HEK293 (cell line): ENCODE measurements around the gene RFNG.
A peak's percentile ranks its signal among the peaks of the same experiment; 100 is the strongest.

Experiments
- CTCF ChIA-PET: fragments of 350-600 bp; formaldehyde crosslinking; extraction: SDS; loops from one replicate; lab custom pipeline; 2021; ENCODE audit warnings: antibody characterized with exemption; lab: Yijun Ruan, JAX
- POLR2A ChIA-PET: fragments of 300-600 bp; formaldehyde crosslinking; extraction: SDS; loops from one replicate; lab custom pipeline; 2020; ENCODE audit warnings: antibody characterized with exemption, inconsistent platforms; lab: Yijun Ruan, JAX
- H3K27ac ChIP-seq: fragments of 200-500 bp; sonication (Bioruptor generic); 2 replicates; pipeline ENCODE4 v1.5.1; 2014; ENCODE audit warnings: low read depth, low read length, control low read depth, inconsistent platforms; ENCODE audit errors: extremely low read depth
- H3K36me3 ChIP-seq, 2 experiments: fragments of 200-500 bp in 1 of 2; sonication (Bioruptor generic) in 1 of 2; 1 replicate in 1 of 2; 2 replicates in 1 of 2; pipeline ENCODE4 v1.5.1; 2014 to 2017; ENCODE audit warnings: inconsistent platforms in 2 of 2, low read length in 2 of 2; ENCODE audit not compliant: control insufficient read depth in 2 of 2, insufficient read depth in 1 of 2
- H3K4me1 ChIP-seq: fragments of 200-500 bp; sonication (Bioruptor generic); 2 replicates; pipeline ENCODE4 v1.5.1; 2014; ENCODE audit warnings: mild to moderate bottlenecking, low read length, inconsistent platforms; ENCODE audit not compliant: control insufficient read depth, insufficient read depth
- H3K4me3 ChIP-seq: 2 replicates; pipeline ENCODE4 v1.5.1; 2011; ENCODE audit warnings: low read depth, mild to moderate bottlenecking, control low read depth, low read length, moderate library complexity
- H3K9me3 ChIP-seq: fragments of 200-500 bp; sonication (Bioruptor generic); 2 replicates; pipeline ENCODE4 v1.5.1; 2014; ENCODE audit warnings: low read depth, low read length, inconsistent platforms; ENCODE audit not compliant: control insufficient read depth, insufficient read depth
- EGR2 ChIP-seq: fragments of 450-650 bp; formaldehyde crosslinking; IDR thresholded peaks from 2 replicates; pipeline ENCODE4 v1.5.1; 2016; ENCODE audit warnings: low read depth, missing biosample characterization, missing genetic modification characterization
- HOXA7 ChIP-seq: sonication (generic); formaldehyde crosslinking; IDR thresholded peaks from 2 replicates; pipeline ENCODE4 v1.8.1; 2022; ENCODE audit warnings: missing genetic modification reagents, borderline replicate concordance
- HOXD13 ChIP-seq: sonication (generic); formaldehyde crosslinking; IDR thresholded peaks from 2 replicates; pipeline ENCODE4 v1.8.0; 2022; ENCODE audit warnings: missing genetic modification reagents, borderline replicate concordance
- IKZF3 ChIP-seq: fragments of 450-650 bp; IDR thresholded peaks from 2 replicates; pipeline ENCODE4 v1.5.0; 2018; ENCODE audit warnings: missing biosample characterization, mild to moderate bottlenecking, missing genetic modification characterization, moderate library complexity
- MEIS1 ChIP-seq: sonication (generic); formaldehyde crosslinking; IDR thresholded peaks from 2 replicates; pipeline ENCODE4 v1.8.1; 2022; ENCODE audit warnings: missing genetic modification reagents, mild to moderate bottlenecking, borderline replicate concordance
- ZBTB10 ChIP-seq: fragments of 450-650 bp; formaldehyde crosslinking; IDR thresholded peaks from 2 replicates; pipeline ENCODE4 v1.5.1; 2016; ENCODE audit warnings: missing biosample characterization, missing genetic modification characterization
- ZBTB26 ChIP-seq: fragments of 450-650 bp; formaldehyde crosslinking; optimal IDR thresholded peaks from 2 replicates; pipeline ENCODE3; 2016; ENCODE audit warnings: missing biosample characterization, mild to moderate bottlenecking, missing genetic modification characterization
- ZFP41 ChIP-seq: fragments of 450-650 bp; formaldehyde crosslinking; IDR thresholded peaks from 2 replicates; pipeline ENCODE4 v1.5.1; 2016; ENCODE audit warnings: missing biosample characterization, missing genetic modification characterization, borderline replicate concordance
- ZNF174 ChIP-seq: fragments of 450-650 bp; formaldehyde crosslinking; IDR thresholded peaks from 2 replicates; pipeline ENCODE4 v1.5.0; 2017; ENCODE audit warnings: missing biosample characterization, mild to moderate bottlenecking, missing genetic modification characterization
- ZNF2 ChIP-seq: fragments of 450-650 bp; formaldehyde crosslinking; IDR thresholded peaks from 2 replicates; pipeline ENCODE4 v1.5.1; 2016; ENCODE audit warnings: missing biosample characterization, missing genetic modification characterization
- ZNF223 ChIP-seq: fragments of 450-650 bp; formaldehyde crosslinking; IDR thresholded peaks from 2 replicates; pipeline ENCODE4 v1.5.1; 2016; ENCODE audit warnings: missing biosample characterization, missing genetic modification characterization
- ZNF26 ChIP-seq: fragments of 450-650 bp; formaldehyde crosslinking; IDR thresholded peaks from 2 replicates; pipeline ENCODE4 v1.5.1; 2016; ENCODE audit warnings: missing biosample characterization, missing genetic modification characterization
- ZNF274 ChIP-seq, 2 experiments: fragments of 200-500 bp in 1 of 2; fragments of 450-650 bp in 1 of 2; sonication (Bioruptor generic) in 1 of 2; formaldehyde crosslinking in 1 of 2; IDR thresholded peaks; 2 replicates each; pipeline versions ENCODE4 v1.5.1 to v1.6.1; 2014 to 2016; ENCODE audit warnings: borderline replicate concordance in 1 of 2, inconsistent platforms in 1 of 2, low read length in 1 of 2, missing biosample characterization in 1 of 2, missing genetic modification characterization in 1 of 2
- ZNF354C ChIP-seq: fragments of 450-650 bp; formaldehyde crosslinking; IDR thresholded peaks from 2 replicates; pipeline ENCODE4 v1.5.1; 2016; ENCODE audit warnings: missing biosample characterization, missing genetic modification characterization, low read depth, borderline replicate concordance
- ZNF660 ChIP-seq: fragments of 450-650 bp; IDR thresholded peaks from 2 replicates; pipeline ENCODE4 v1.5.1; 2018; ENCODE audit warnings: missing biosample characterization, mild to moderate bottlenecking, missing genetic modification characterization
- ZNF670 ChIP-seq: fragments of 450-650 bp; formaldehyde crosslinking; IDR thresholded peaks from 2 replicates; pipeline ENCODE4 v1.5.1; 2016; ENCODE audit warnings: missing biosample characterization, missing genetic modification characterization, low read depth
- ZNF76 ChIP-seq: fragments of 450-650 bp; formaldehyde crosslinking; IDR thresholded peaks from 2 replicates; pipeline ENCODE4; 2016; ENCODE audit warnings: low read depth, missing biosample characterization, missing genetic modification characterization, borderline replicate concordance
- ZNF791 ChIP-seq: fragments of 450-650 bp; formaldehyde crosslinking; IDR thresholded peaks from 2 replicates; pipeline ENCODE4 v1.5.1; 2016; ENCODE audit warnings: missing biosample characterization, missing genetic modification characterization
- ZNF792 ChIP-seq: fragments of 450-650 bp; formaldehyde crosslinking; IDR thresholded peaks from 2 replicates; pipeline ENCODE4 v1.5.1; 2016; ENCODE audit warnings: missing biosample characterization, missing genetic modification characterization
- TF ChIP-seq, protein P1 (sequence below): fragments of 450-650 bp; formaldehyde crosslinking; IDR thresholded peaks from 2 replicates; pipeline ENCODE4 v1.5.1; 2016; ENCODE audit warnings: missing biosample characterization, missing genetic modification characterization

Gene RFNG

GRCh38 chr17:82005701-82006348, 45.8 kb downstream of the RFNG start (continued):
- peak; percentile 33 for TF ChIP-seq ZBTB26 (tag by site-specific recombination)
- TF ChIP-seq, all 188 proteins: peak for 7

DNA sequence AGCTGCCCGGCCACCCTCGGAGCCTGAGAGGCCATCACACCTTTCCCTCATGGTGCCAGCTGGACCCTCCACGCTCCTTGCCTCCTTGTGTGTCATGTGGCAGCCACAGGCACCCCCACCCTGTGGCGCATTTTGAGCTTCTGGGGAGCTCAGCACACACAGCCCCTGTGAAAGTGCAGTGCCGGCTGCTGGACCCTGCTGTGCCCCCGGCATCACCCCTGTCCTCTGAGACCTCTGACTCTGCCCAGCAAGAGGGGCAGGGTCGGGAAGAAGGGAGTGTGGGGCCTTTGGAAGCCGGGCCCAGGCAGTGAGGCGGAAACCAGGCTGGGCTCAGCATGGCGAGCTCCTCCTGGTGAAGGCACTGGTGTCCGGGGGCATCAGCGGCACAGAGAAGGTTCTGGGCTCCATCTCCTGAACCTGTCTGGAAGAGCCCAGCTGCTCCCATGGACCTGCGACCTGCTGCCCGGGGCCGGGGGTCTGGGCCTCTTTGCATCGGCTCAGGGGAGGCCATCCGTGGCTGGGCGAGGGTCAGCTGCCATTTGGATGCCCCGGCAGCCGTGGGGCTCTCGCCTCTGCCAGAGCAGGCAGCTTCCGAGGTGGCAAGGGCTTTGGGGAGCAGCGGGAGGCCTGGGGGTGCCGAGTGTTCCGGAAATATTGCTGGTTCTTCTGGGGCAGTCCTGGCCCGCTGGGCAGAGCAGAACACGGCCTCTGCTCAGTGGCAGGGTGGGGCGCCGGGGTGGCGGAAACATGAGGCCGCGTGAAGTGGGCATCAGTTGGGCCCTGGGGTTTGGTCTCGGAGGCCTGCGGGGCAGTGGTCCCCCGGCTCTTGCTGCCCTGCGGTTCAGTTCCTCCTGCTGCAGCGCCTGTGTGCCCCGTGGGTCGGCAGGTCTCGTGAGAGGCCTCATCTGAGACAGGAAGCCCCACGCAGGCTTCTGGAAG, 46.8 kb downstream of the RFNG start:
- Histone ChIP-seq H3K4me3 (no peak overlapping the region), H3K27ac (no peak overlapping the region), H3K4me1 (peaks cover 6% of the 10 kb centered on the region; the same call in 1 of the 2 replicates), H3K36me3 (no peaks in the 10 kb centered on the region), H3K9me3 (no peaks in the 10 kb centered on the region)
- no peak for TF ChIP-seq HOXD13 (CRISPR knock-in tag)
- TF ChIP-seq ZNF223 (tag by site-specific recombination), result no peak
- no peak for TF ChIP-seq ZBTB10 (tag by site-specific recombination)
- no peak for TF ChIP-seq ZNF791 (tag by site-specific recombination)
- no peak for TF ChIP-seq ZNF174 (tag by site-specific recombination)
- no peak for TF ChIP-seq ZNF670
- TF ChIP-seq ZNF660, result no peak
- ChIA-PET CTCF (interaction anchor here (0.9 to 3.3 kb wide), 4 partner anchors 9 to 45 kb away, joined by 6 to 31 read pairs (median 14); partner anchors contain the start of gene NOTUM), POLR2A (interaction anchor here (1.6 to 1.7 kb wide), 2 partner anchors 14 to 25 kb away, joined by 3 to 13 read pairs; no protein-coding TSS in a partner anchor)

DNA sequence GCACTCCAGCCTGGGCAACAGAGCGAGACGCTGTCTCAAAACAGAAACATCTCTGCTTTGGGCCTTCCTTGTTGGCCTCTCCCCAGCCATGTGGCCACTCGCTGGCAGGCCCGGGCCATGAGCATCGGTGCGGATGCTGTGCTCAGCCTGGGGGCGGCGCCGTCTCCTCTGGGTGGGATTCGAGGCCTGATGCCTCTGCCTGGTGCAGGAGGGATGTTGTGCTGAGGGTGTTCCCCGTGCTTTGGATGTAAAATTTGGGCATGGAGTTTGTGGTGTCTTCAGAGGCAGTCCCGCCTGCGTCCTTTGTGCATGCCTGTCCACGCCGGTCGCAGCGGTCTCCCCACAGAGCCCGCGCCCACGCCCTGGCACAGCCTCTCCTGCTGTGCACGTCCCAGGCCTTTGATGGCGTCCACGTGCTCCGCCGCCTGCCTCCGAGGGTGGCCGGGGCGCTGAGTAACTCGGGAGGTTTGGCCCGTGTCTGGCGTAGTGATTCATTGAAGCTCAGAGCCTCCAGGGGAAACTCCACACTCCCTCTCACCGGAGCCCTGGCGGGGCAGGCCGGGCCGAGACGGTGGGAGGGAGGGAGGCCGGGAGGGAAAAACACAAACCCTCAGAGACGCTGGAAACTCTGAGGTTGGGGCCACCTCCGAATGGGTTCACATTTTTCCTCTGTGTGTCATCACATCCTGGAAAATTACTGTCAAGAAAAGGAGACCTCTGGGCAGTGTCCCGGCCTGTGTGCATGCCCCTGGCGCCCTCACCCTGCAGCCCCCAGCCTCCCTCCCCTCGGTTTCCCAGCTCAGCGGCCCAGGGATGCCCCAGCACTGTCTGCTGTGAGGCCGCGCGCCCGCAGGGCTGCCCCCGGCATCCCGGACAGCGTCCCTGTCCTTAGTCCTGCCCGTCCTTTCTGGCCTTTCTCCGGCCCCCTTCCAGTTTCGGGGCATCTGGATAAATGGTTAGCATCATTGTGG, 47.9 kb downstream of the RFNG start:
- CTCF ChIA-PET, result interaction anchor here (0.6 to 3.3 kb wide), 9 partner anchors 8 to 1532 kb away, joined by 3 to 31 read pairs (median 3); partner anchors contain the start of genes CENPX, DCXR and NOTUM
- H3K4me1 ChIP-seq, result peaks cover 6% of the 10 kb centered on the region; the same call in 1 of the 2 replicates
- POLR2A ChIA-PET, result interaction anchor here (0.6 to 1.7 kb wide), 9 partner anchors 12 to 79 kb away, joined by 3 to 13 read pairs (median 3); partner anchors contain the start of genes CENPX, DCXR, LRRC45 and RAC3
- no peak overlapping the region for H3K4me3 ChIP-seq
- H3K36me3 ChIP-seq, result no peaks in the 10 kb centered on the region
- no peaks in the 10 kb centered on the region for H3K9me3 ChIP-seq
- H3K27ac ChIP-seq, result peak overlapping the region; percentile 17; the same call in 1 of the 2 replicates
- no peak for TF ChIP-seq ZNF274 (IDR thresholded peaks at IDR 0.05; ENCODE audit: low read length)
- no peak for TF ChIP-seq ZNF274 (tag by site-specific recombination; IDR thresholded peaks at IDR 0.05; ENCODE audit: borderline replicate concordance)
- no peak for TF ChIP-seq ZNF354C (tag by site-specific recombination)
- TF ChIP-seq ZFP41 (tag by site-specific recombination), result no peak
- no peak for TF ChIP-seq HOXA7 (CRISPR knock-in tag)
- TF ChIP-seq ZNF2 (tag by site-specific recombination), result peak; percentile 44; the same call in 1 of the 2 replicates
- no peak for TF ChIP-seq ZNF174 (tag by site-specific recombination)
- no peak for TF ChIP-seq IKZF3 (tag by site-specific recombination)
- no peak for TF ChIP-seq ZNF792 (tag by site-specific recombination)
- TF ChIP-seq, protein P1, sequence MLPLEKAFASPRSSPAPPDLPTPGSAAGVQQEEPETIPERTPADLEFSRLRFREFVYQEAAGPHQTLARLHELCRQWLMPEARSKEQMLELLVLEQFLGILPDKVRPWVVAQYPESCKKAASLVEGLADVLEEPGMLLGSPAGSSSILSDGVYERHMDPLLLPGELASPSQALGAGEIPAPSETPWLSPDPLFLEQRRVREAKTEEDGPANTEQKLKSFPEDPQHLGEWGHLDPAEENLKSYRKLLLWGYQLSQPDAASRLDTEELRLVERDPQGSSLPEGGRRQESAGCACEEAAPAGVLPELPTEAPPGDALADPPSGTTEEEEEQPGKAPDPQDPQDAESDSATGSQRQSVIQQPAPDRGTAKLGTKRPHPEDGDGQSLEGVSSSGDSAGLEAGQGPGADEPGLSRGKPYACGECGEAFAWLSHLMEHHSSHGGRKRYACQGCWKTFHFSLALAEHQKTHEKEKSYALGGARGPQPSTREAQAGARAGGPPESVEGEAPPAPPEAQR (tag by site-specific recombination), result no peak
- TF ChIP-seq ZNF26 (tag by site-specific recombination), result no peak
- peak; percentile 74; the same call in 1 of the 2 replicates for TF ChIP-seq EGR2 (tag by site-specific recombination)
- TF ChIP-seq ZNF76 (tag by site-specific recombination), result no peak
- TF ChIP-seq MEIS1, result no peak
